Astrocyte of the cerebellum (primary cell): ENCODE data around the gene PPFIA1.

Source experiments
- DNase-seq: peaks from one replicate; pipeline ENCODE4 v3.0.0-alpha.2; 2011; ENCODE audit warnings: low read depth
- H3K4me3 ChIP-seq: 2 replicates; pipeline ENCODE4 v1.5.1; 2011; ENCODE audit warnings: mild to moderate bottlenecking, low read depth, low read length, moderate library complexity
- CTCF ChIP-seq: IDR thresholded peaks from 2 replicates; pipeline ENCODE4 v1.5.1; 2012; ENCODE audit warnings: low read length, low read depth, moderate library complexity, mild to moderate bottlenecking; ENCODE audit errors: missing control alignments
- in situ Hi-C: cut with HindIII; loops from 2 replicates; pipeline ENCODE4 v1.10.0; 2017; ENCODE audit warnings: low sequenced_read_pairs

PPFIA1 gene

GRCh38 chr11:70270104-70270876, at the start of gene PPFIA1:
TSS of gene PPFIA1 (plus strand) at chr11:70270690. CDS start at chr11:70272173, 1,483 bp downstream.
- peak; percentile 82 for DNase-seq
- peak within 1 kb of the TSS; percentile 85 for H3K4me3 ChIP-seq
- in situ Hi-C loops, result no loop called here
- no peak for TF ChIP-seq CTCF

GRCh38 chr11:70220920-70221319, 49.6 kb upstream of the PPFIA1 start:
- TF ChIP-seq CTCF, result no peak
- no peak overlapping the region for H3K4me3 ChIP-seq
- in situ Hi-C loops, result no loop called here
- no peak for DNase-seq

GRCh38 chr11:70225681-70226177, 44.8 kb upstream of the PPFIA1 start:
- no peak for TF ChIP-seq CTCF
- H3K4me3 ChIP-seq, result no peak overlapping the region
- DNase-seq, result no peak
- in situ Hi-C loops, result no loop called here

GRCh38 chr11:70226183-70226582, 44.3 kb upstream of the PPFIA1 start:
- no peak overlapping the region for H3K4me3 ChIP-seq
- no peak for DNase-seq
- in situ Hi-C loops, result no loop called here
- TF ChIP-seq CTCF, result no peak

GRCh38 chr11:70226967-70227366, 43.5 kb upstream of the PPFIA1 start:
- no peak overlapping the region for H3K4me3 ChIP-seq
- DNase-seq, result no peak
- no peak for TF ChIP-seq CTCF
- in situ Hi-C loops, result no loop called here

GRCh38 chr11:70229737-70230136, 40.8 kb upstream of the PPFIA1 start:
- no peak for DNase-seq
- no peak overlapping the region for H3K4me3 ChIP-seq

More at GRCh38 chr11:70229737-70230136, 40.8 kb upstream of the PPFIA1 start:
- TF ChIP-seq CTCF, result no peak
- in situ Hi-C loops, result no loop called here
